CD4-positive, alpha-beta memory T cell (primary cell): Measurements from ENCODE around the gene ORAI1. TPM values are rescaled to one million over a fixed set of nuclear protein-coding genes. Genes with fewer than 3 reads are reported as not detected.
A peak's percentile ranks its signal among the peaks of the same experiment; 100 is the strongest.
"Not testable (repeated sequence)": the region's sequence is repeated elsewhere in the genome, so short reads cannot be mapped to it uniquely, and the experiment has no call there.

ENCODE experiments used
- CTCF ChIA-PET: fragments of 350-600 bp; sonication (Branson Sonifier 250); formaldehyde crosslinking; loops from one replicate; lab custom pipeline; 2021; ENCODE audit warnings: inconsistent platforms; ENCODE audit not compliant: partially characterized antibody; lab: Charles Lee
- POLR2A ChIA-PET: fragments of 350-600 bp; sonication (Branson Sonifier 250); formaldehyde crosslinking; loops from one replicate; lab custom pipeline; 2021; ENCODE audit not compliant: partially characterized antibody; lab: Charles Lee
- DNase-seq, 5 donors: peaks; one replicate each; pipeline versions ENCODE4 v3.0.0 to v3.0.0-alpha.2; 2020 to 2022; ENCODE audit warnings: mixed read lengths in 1 of 5
- H3K27ac ChIP-seq: one replicate; pipeline ENCODE4 v1.7.0; 2013; ENCODE audit warnings: low read depth, low read length
- H3K27me3 ChIP-seq: 2 replicates; pipeline ENCODE4 v1.7.0; 2013; ENCODE audit warnings: mild to moderate bottlenecking, low read length, moderate library complexity; ENCODE audit not compliant: insufficient read depth
- H3K36me3 ChIP-seq: 2 replicates; pipeline ENCODE4 v1.7.0; 2013; ENCODE audit warnings: mild to moderate bottlenecking, low read length, moderate library complexity; ENCODE audit not compliant: insufficient read depth
- H3K4me1 ChIP-seq: 2 replicates; pipeline ENCODE4 v1.7.0; 2013; ENCODE audit warnings: mild to moderate bottlenecking, low read length, moderate library complexity; ENCODE audit not compliant: insufficient read depth
- H3K4me3 ChIP-seq, 2 donors: one replicate each; pipeline ENCODE4 v1.7.0; 2013; ENCODE audit warnings: low read length in 2 of 2, mild to moderate bottlenecking in 1 of 2
- H3K9me3 ChIP-seq, 2 donors: one replicate each; pipeline ENCODE4 v1.7.0; 2013; ENCODE audit warnings: low read length in 2 of 2, control low read depth in 1 of 2; ENCODE audit not compliant: control insufficient read depth in 1 of 2
- H3K27ac Mint-ChIP-seq, 7 donors: one replicate each; pipeline ENCODE4 v1.8.0; 2020 to 2021; ENCODE audit warnings: mixed read lengths in 7 of 7, mild to moderate bottlenecking in 6 of 7, inconsistent platforms in 3 of 7, moderate library complexity in 3 of 7
- H3K27me3 Mint-ChIP-seq, 2 donors: one replicate each; pipeline ENCODE4 v1.8.0; 2020 to 2021; ENCODE audit warnings: mixed read lengths in 2 of 2
- H3K36me3 Mint-ChIP-seq, 2 donors: one replicate each; pipeline ENCODE4 v1.8.0; 2020 to 2021; ENCODE audit warnings: mixed read lengths in 2 of 2, inconsistent platforms in 1 of 2, mild to moderate bottlenecking in 1 of 2
- H3K4me1 Mint-ChIP-seq, 4 donors: one replicate each; pipeline ENCODE4 v1.8.0; 2020 to 2021; ENCODE audit warnings: mixed read lengths in 4 of 4, mild to moderate bottlenecking in 1 of 4
- H3K4me3 Mint-ChIP-seq, 8 donors: one replicate each; pipeline ENCODE4 v1.8.0; 2020 to 2021; ENCODE audit warnings: mixed read lengths in 8 of 8, mild to moderate bottlenecking in 7 of 8, moderate library complexity in 6 of 8, inconsistent platforms in 3 of 8
- H3K9me3 Mint-ChIP-seq, 8 donors: one replicate each; pipeline ENCODE4 v1.8.0; 2020 to 2021; ENCODE audit warnings: mixed read lengths in 8 of 8, mild to moderate bottlenecking in 5 of 8, inconsistent platforms in 3 of 8, moderate library complexity in 1 of 8
- intact Hi-C: fragments of 100-400 bp; cut with micrococcal nuclease; formaldehyde crosslinking; loops from one replicate; pipeline ENCODE4 v1.15.1; 2023
- polyA plus RNA-seq, 2 donors: library from polyadenylated mRNA; unstranded; fragments of 300-500 nt; fragmentation: Illumina TruSeq; gene quantifications; one replicate each; pipeline ENCODE4 v1.2.3, GENCODE V29; 2021
- total RNA-seq, 2 experiments: library from RNA; stranded (reverse); gene quantifications; one replicate each; pipeline ENCODE4 v1.2.3, GENCODE V29; 2021

The ORAI1 gene
- total and polyA plus RNA-seq, 4 experiments from 2014 or later = 48.8 to 235 (median 119) TPM

GRCh38 chr12:121584885-121585284 is 41.4 kb upstream of the ORAI1 start:
- not testable (repeated sequence) for H3K4me3 ChIP-seq, DNase-seq, H3K9me3 Mint-ChIP-seq, H3K9me3 ChIP-seq, H3K27me3 ChIP-seq, H3K27ac ChIP-seq, H3K36me3 ChIP-seq, H3K27me3 Mint-ChIP-seq
- peaks cover 0 to 11% of the 10 kb centered on the region in 2 donors for H3K36me3 Mint-ChIP-seq
- H3K27ac Mint-ChIP-seq = peak overlapping the region in 1 of 7 donors; percentile 35
- H3K4me3 Mint-ChIP-seq = peak overlapping the region in 1 of 8 donors; percentile 7
- peaks cover 22 to 46% (median 38%) of the 10 kb centered on the region in 4 donors for H3K4me1 Mint-ChIP-seq
- CTCF ChIA-PET = interaction anchor here (0.6 to 2.9 kb wide), 4 partner anchors 12 to 209 kb away, joined by 3 to 20 read pairs (median 4); partner anchors contain the start of gene ORAI1
- intact Hi-C loops = loop anchor here (5.0 kb wide), 1 partner anchor 48 kb away; no protein-coding TSS in a partner anchor
- POLR2A ChIA-PET = interaction anchor here (0.6 to 9.2 kb wide), 5 partner anchors 8 to 87 kb away, joined by 3 to 216 read pairs (median 3); partner anchors contain the start of gene ORAI1
- H3K4me1 ChIP-seq = peaks cover 61% of the 10 kb centered on the region

- CTCF ChIA-PET = interaction anchor here (0.6 to 4.9 kb wide), 12 partner anchors 9 to 91 kb away, joined by 3 to 23 read pairs (median 4); no protein-coding TSS in a partner anchor
- intact Hi-C loops = loop anchor here (1.0 to 5.0 kb wide), 4 partner anchors 10 to 97 kb away; partner anchors contain the start of gene ORAI1
- Histone ChIP-seq H3K36me3 (no peaks in the 10 kb centered on the region), H3K4me1 (peaks cover 52% of the 10 kb centered on the region), H3K4me3 (peak overlapping the region; percentile 42 to 62), H3K27me3 (no peaks in the 10 kb centered on the region), H3K9me3 (no peaks in the 10 kb centered on the region), H3K27ac (peak overlapping the region; percentile 97)
- peaks cover 6 to 9% of the 10 kb centered on the region in 2 donors for H3K36me3 Mint-ChIP-seq
- peaks cover 23 to 49% (median 35%) of the 10 kb centered on the region in 4 donors for H3K4me1 Mint-ChIP-seq
- POLR2A ChIA-PET = interaction anchor here (0.6 to 7.1 kb wide), 26 partner anchors 9 to 1775 kb away, joined by 3 to 254 read pairs (median 4); partner anchors contain the start of genes KDM2B, MORN3, ORAI1 and SETD1B
- H3K4me3 Mint-ChIP-seq = peak overlapping the region; percentile 87 to 94 (median 92)
- H3K9me3 Mint-ChIP-seq = peaks cover 0 to 6% (median 0%) of the 10 kb centered on the region in 8 donors
- peak; percentile 84 to 86 (median 85) for DNase-seq
- peak overlapping the region; percentile 94 to 100 (median 99) for H3K27ac Mint-ChIP-seq
- H3K27me3 Mint-ChIP-seq = no peaks in the 10 kb centered on the region
Observed at GRCh38 chr12:121590476-121591143, 35.7 kb upstream of the ORAI1 start.

- Histone ChIP-seq H3K9me3 (no peaks in the 10 kb centered on the region), H3K27me3 (no peaks in the 10 kb centered on the region), H3K36me3 (no peaks in the 10 kb centered on the region), H3K4me1 (peaks cover 47% of the 10 kb centered on the region), H3K4me3 (no peak overlapping the region), H3K27ac (no peak overlapping the region)
- Mint-ChIP-seq H3K4me1 (peaks cover 25 to 41% (median 33%) of the 10 kb centered on the region in 4 donors), H3K36me3 (peaks cover 9 to 11% of the 10 kb centered on the region in 2 donors), H3K9me3 (peaks cover 0 to 6% (median 0%) of the 10 kb centered on the region in 8 donors), H3K4me3 (peak overlapping the region in 7 of 8 donors; percentile 27 to 69 (median 51)), H3K27ac (peak overlapping the region; percentile 68 to 99 (median 96)), H3K27me3 (no peaks in the 10 kb centered on the region)
- CTCF ChIA-PET = interaction anchor here (0.9 to 4.9 kb wide), 5 partner anchors 13 to 90 kb away, joined by 3 to 23 read pairs (median 4); no protein-coding TSS in a partner anchor
- intact Hi-C loops = loop anchor here (5.0 kb wide), 1 partner anchor 35 kb away; no protein-coding TSS in a partner anchor
- POLR2A ChIA-PET = interaction anchor here (4.8 to 7.1 kb wide), 2 partner anchors 15 to 35 kb away, joined by 95 to 254 read pairs; partner anchors contain the start of genes KDM2B and ORAI1
- no peak for DNase-seq
Observed at GRCh38 chr12:121592320-121592719, 34.0 kb upstream of the ORAI1 start.

GRCh38 chr12:121595520-121595919 is 30.8 kb upstream of the ORAI1 start:
- peaks cover 19 to 30% (median 25%) of the 10 kb centered on the region in 4 donors for H3K4me1 Mint-ChIP-seq
- POLR2A ChIA-PET = interaction anchor here (0.8 to 0.9 kb wide), 2 partner anchors 9 to 18 kb away, joined by 3 read pairs; no protein-coding TSS in a partner anchor

GRCh38 chr12:121596526-121596925 is 29.8 kb upstream of the ORAI1 start:
- Mint-ChIP-seq H3K9me3 (no peaks in the 10 kb centered on the region), H3K36me3 (peaks cover 4 to 9% of the 10 kb centered on the region in 2 donors), H3K4me1 (peaks cover 13 to 20% (median 16%) of the 10 kb centered on the region in 4 donors), H3K27me3 (no peaks in the 10 kb centered on the region), H3K4me3 (no peak overlapping the region), H3K27ac (peak overlapping the region in 1 of 7 donors; percentile 77)
- ChIA-PET POLR2A (no interaction called here), CTCF (interaction anchor here (3.4 kb wide), 1 partner anchor 17 kb away, joined by 11 read pairs; no protein-coding TSS in a partner anchor)
- Histone ChIP-seq H3K9me3 (no peaks in the 10 kb centered on the region), H3K36me3 (no peaks in the 10 kb centered on the region), H3K27ac (no peak overlapping the region), H3K4me1 (peaks cover 16% of the 10 kb centered on the region), H3K27me3 (no peaks in the 10 kb centered on the region), H3K4me3 (no peak overlapping the region)
- no peak for DNase-seq
- intact Hi-C loops = no loop called here

More at GRCh38 chr12:121595520-121595919, 30.8 kb upstream of the ORAI1 start:
- CTCF ChIA-PET = interaction anchor here (1.0 to 3.4 kb wide), 4 partner anchors 16 to 101 kb away, joined by 3 to 11 read pairs (median 7); no protein-coding TSS in a partner anchor
- Histone ChIP-seq H3K9me3 (no peaks in the 10 kb centered on the region), H3K36me3 (no peaks in the 10 kb centered on the region), H3K27me3 (no peaks in the 10 kb centered on the region), H3K4me3 (no peak overlapping the region), H3K4me1 (peaks cover 26% of the 10 kb centered on the region), H3K27ac (no peak overlapping the region)
- DNase-seq = no peak
- Mint-ChIP-seq H3K27ac (peak overlapping the region in 3 of 7 donors; percentile 18 to 51 (median 50)), H3K9me3 (peaks cover 0 to 2% (median 0%) of the 10 kb centered on the region in 8 donors), H3K27me3 (no peaks in the 10 kb centered on the region), H3K4me3 (no peak overlapping the region), H3K36me3 (peaks cover 9 to 10% of the 10 kb centered on the region in 2 donors)
- intact Hi-C loops = no loop called here

- Histone ChIP-seq H3K27ac (no peak overlapping the region), H3K4me3 (no peak overlapping the region), H3K36me3 (no peaks in the 10 kb centered on the region), H3K27me3 (no peaks in the 10 kb centered on the region), H3K9me3 (no peaks in the 10 kb centered on the region), H3K4me1 (no peaks in the 10 kb centered on the region)
- POLR2A ChIA-PET = interaction anchor here (0.6 to 1.8 kb wide), 4 partner anchors 10 to 53 kb away, joined by 3 to 10 read pairs (median 5); no protein-coding TSS in a partner anchor
- no peak overlapping the region for H3K27ac Mint-ChIP-seq
- H3K36me3 Mint-ChIP-seq = peaks cover under 1 to 1% of the 10 kb centered on the region in 2 donors
- intact Hi-C loops = no loop called here
- CTCF ChIA-PET = interaction anchor here (0.7 to 4.0 kb wide), 6 partner anchors 11 to 194 kb away, joined by 3 to 15 read pairs (median 4); no protein-coding TSS in a partner anchor
- no peaks in the 10 kb centered on the region for H3K27me3 Mint-ChIP-seq
- H3K4me3 Mint-ChIP-seq = no peak overlapping the region
- no peak for DNase-seq
- H3K9me3 Mint-ChIP-seq = no peaks in the 10 kb centered on the region
- peaks cover 0 to 4% (median 1%) of the 10 kb centered on the region in 4 donors for H3K4me1 Mint-ChIP-seq
Observed at GRCh38 chr12:121600702-121601336, 25.5 kb upstream of the ORAI1 start.
